ENCODE data around the gene NDUFS8. TPM values are rescaled to one million over a fixed set of nuclear protein-coding genes. Genes with fewer than 3 reads are reported as not detected.

Gene NDUFS8
- total and polyA plus RNA-seq, 4 donors, result 61.2 to 148 (median 106) TPM

- TF ChIP-seq GABPA (IDR thresholded peaks at IDR 0.05 in 1 of 2, conservative IDR thresholded peaks at IDR 0.05 in 1 of 2), result no peak
- TF ChIP-seq FOXA1 (IDR thresholded peaks at IDR 0.05), result no peak
- TF ChIP-seq REST (IDR thresholded peaks at IDR 0.05), result no peak
- no peak for TF ChIP-seq HNF4A (conservative IDR thresholded peaks at IDR 0.05)
- no peak for TF ChIP-seq HNF4G (IDR thresholded peaks at IDR 0.05)
- no peak for TF ChIP-seq MAX (IDR thresholded peaks at IDR 0.05)
- no peak for TF ChIP-seq CTCF (IDR thresholded peaks at IDR 0.05; ENCODE audit: low read depth, low read length, missing input control)
- TF ChIP-seq TAF1 (conservative IDR thresholded peaks at IDR 0.05), result no peak
- TF ChIP-seq NR2F2 (IDR thresholded peaks at IDR 0.05), result no peak
- TF ChIP-seq JUND (IDR thresholded peaks at IDR 0.05), result no peak
- TF ChIP-seq RAD21 (IDR thresholded peaks at IDR 0.05), result no peak
- TF ChIP-seq SP1 (IDR thresholded peaks at IDR 0.05), result no peak
- no peak for TF ChIP-seq ATF3 (IDR thresholded peaks at IDR 0.05)
- no peak for TF ChIP-seq FOXA2 (IDR thresholded peaks at IDR 0.05)
- no peak for TF ChIP-seq YY1 (IDR thresholded peaks at IDR 0.05)
- TF ChIP-seq ZBTB33 (IDR thresholded peaks at IDR 0.05), result no peak
- no peak for TF ChIP-seq RXRA (IDR thresholded peaks at IDR 0.05)
- peaks cover 0 to 17% (median 5%) of the 10 kb centered on the region in 4 donors for H3K36me3 ChIP-seq (ENCODE audit: control insufficient read depth in 4 of 4, insufficient read depth in 3 of 4, low read depth in 1 of 4, low read length in 3 of 4)
- no peaks in the 10 kb centered on the region for H3K9me3 ChIP-seq (ENCODE audit: control insufficient read depth in 4 of 4, low read length in 3 of 4)
- H3K4me1 ChIP-seq (ENCODE audit: control insufficient read depth in 4 of 4, insufficient read depth in 4 of 4, low read length in 3 of 4), result peaks cover 20 to 45% (median 29%) of the 10 kb centered on the region in 4 donors
- WGBS, result 86% methylated on average over 23 of the region's 23 CpGs
- H3K4me3 ChIP-seq (ENCODE audit: low read depth in 1 of 3, low read length in 3 of 3), result peak overlapping the region; percentile 55 to 79 (median 70)
- peak overlapping the region; percentile 93 to 98 for H3K27ac ChIP-seq (ENCODE audit: low read depth in 1 of 2, low read length in 2 of 2)
- H3K9ac ChIP-seq (ENCODE audit: low read depth in 1 of 2, low read length in 2 of 2), result peak overlapping the region; percentile 73 to 80
- no peak for DNase-seq (ENCODE audit: low spot score)
- H3K27me3 ChIP-seq (ENCODE audit: control insufficient read depth in 4 of 4, insufficient read depth in 4 of 4, low read length in 3 of 4), result no peaks in the 10 kb centered on the region
Observed at GRCh38 chr11:68040957-68041591, 10.6 kb downstream of the NDUFS8 start.

Data from liver (tissue), 9 donors.